Measurements from ENCODE around the gene MYCBPAP. TPM values are rescaled to one million over a fixed set of nuclear protein-coding genes. Genes with fewer than 3 reads are reported as not detected.

MYCBPAP gene
- total and polyA plus RNA-seq, 4 donors = 0.73 to 6.4 (median 2.8) TPM

GRCh38 chr17:50464121-50464520 is 44.1 kb upstream of the MYCBPAP start:
- Histone ChIP-seq H3K36me3 (ENCODE audit: control insufficient read depth in 4 of 4, insufficient read depth in 4 of 4, low read length in 4 of 4) (peaks cover 0 to 9% (median 7%) of the 10 kb centered on the region in 4 donors), H3K9ac (ENCODE audit: insufficient read depth in 1 of 2, low read length in 2 of 2) (no peak overlapping the region), H3K4me1 (ENCODE audit: control insufficient read depth in 5 of 5, insufficient read depth in 5 of 5, low read length in 5 of 5) (peaks cover 0 to 16% (median 3%) of the 10 kb centered on the region in 5 donors), H3K9me3 (ENCODE audit: control insufficient read depth in 4 of 4, insufficient read depth in 3 of 4, low read length in 3 of 4) (peaks cover 0 to 2% (median 0%) of the 10 kb centered on the region in 4 donors), H3K4me3 (no peak overlapping the region), H3K27ac (ENCODE audit: low read depth in 1 of 2, low read length in 1 of 2) (no peak overlapping the region), H3K27me3 (ENCODE audit: control insufficient read depth in 3 of 3, insufficient read depth in 3 of 3, low read length in 2 of 3) (peaks cover 0 to 18% (median 0%) of the 10 kb centered on the region in 3 donors)
- ATAC-seq (ENCODE audit: insufficient read depth, low FRiP score) (no peak), DNase-seq (no peak)
- TF ChIP-seq CTCF (IDR thresholded peaks at IDR 0.05; ENCODE audit: control extremely low read depth, extremely low read depth) = no peak
- 98 to 100% methylated on average over 3 of the region's 3 CpGs for WGBS, 2 donors

GRCh38 chr17:50464736-50465135 is 43.5 kb upstream of the MYCBPAP start:
- WGBS, 2 donors = 81 to 90% methylated on average over 4 of the region's 4 CpGs
- no peak for ATAC-seq (ENCODE audit: insufficient read depth, low FRiP score)

GRCh38 chr17:50465171-50465570 is 43.1 kb upstream of the MYCBPAP start:
- WGBS, 2 donors = 97 to 99% methylated on average over 6 of the region's 6 CpGs
- no peak overlapping the region for H3K9ac ChIP-seq (ENCODE audit: insufficient read depth in 1 of 2, low read length in 2 of 2)
- no peak overlapping the region for H3K4me3 ChIP-seq
- H3K9me3 ChIP-seq (ENCODE audit: control insufficient read depth in 4 of 4, insufficient read depth in 3 of 4, low read length in 3 of 4) = peaks cover 0 to 2% (median 0%) of the 10 kb centered on the region in 4 donors
- no peak for ATAC-seq (ENCODE audit: insufficient read depth, low FRiP score)
- no peak for TF ChIP-seq CTCF (IDR thresholded peaks at IDR 0.05; ENCODE audit: control extremely low read depth, extremely low read depth)
- peaks cover 0 to 9% (median 7%) of the 10 kb centered on the region in 4 donors for H3K36me3 ChIP-seq (ENCODE audit: control insufficient read depth in 4 of 4, insufficient read depth in 4 of 4, low read length in 4 of 4)
- no peak overlapping the region for H3K27ac ChIP-seq (ENCODE audit: low read depth in 1 of 2, low read length in 1 of 2)
- no peak for DNase-seq
- H3K4me1 ChIP-seq (ENCODE audit: control insufficient read depth in 5 of 5, insufficient read depth in 5 of 5, low read length in 5 of 5) = peaks cover 0 to 17% (median 3%) of the 10 kb centered on the region in 5 donors
- peaks cover 0 to 24% (median 0%) of the 10 kb centered on the region in 3 donors for H3K27me3 ChIP-seq (ENCODE audit: control insufficient read depth in 3 of 3, insufficient read depth in 3 of 3, low read length in 2 of 3)

More at GRCh38 chr17:50464736-50465135, 43.5 kb upstream of the MYCBPAP start:
- H3K27ac ChIP-seq (ENCODE audit: low read depth in 1 of 2, low read length in 1 of 2) = no peak overlapping the region
- peaks cover 0 to 22% (median 0%) of the 10 kb centered on the region in 3 donors for H3K27me3 ChIP-seq (ENCODE audit: control insufficient read depth in 3 of 3, insufficient read depth in 3 of 3, low read length in 2 of 3)
- DNase-seq = no peak
- H3K9ac ChIP-seq (ENCODE audit: insufficient read depth in 1 of 2, low read length in 2 of 2) = no peak overlapping the region
- TF ChIP-seq CTCF (IDR thresholded peaks at IDR 0.05; ENCODE audit: control extremely low read depth, extremely low read depth) = no peak
- no peak overlapping the region for H3K4me3 ChIP-seq
- peaks cover 0 to 9% (median 7%) of the 10 kb centered on the region in 4 donors for H3K36me3 ChIP-seq (ENCODE audit: control insufficient read depth in 4 of 4, insufficient read depth in 4 of 4, low read length in 4 of 4)
- H3K9me3 ChIP-seq (ENCODE audit: control insufficient read depth in 4 of 4, insufficient read depth in 3 of 4, low read length in 3 of 4) = peaks cover 0 to 2% (median 0%) of the 10 kb centered on the region in 4 donors
- H3K4me1 ChIP-seq (ENCODE audit: control insufficient read depth in 5 of 5, insufficient read depth in 5 of 5, low read length in 5 of 5) = peaks cover 0 to 17% (median 3%) of the 10 kb centered on the region in 5 donors

GRCh38 chr17:50465635-50466034 is 42.6 kb upstream of the MYCBPAP start:
- Histone ChIP-seq H3K36me3 (ENCODE audit: control insufficient read depth in 4 of 4, insufficient read depth in 4 of 4, low read length in 4 of 4) (peaks cover 0 to 9% (median 7%) of the 10 kb centered on the region in 4 donors), H3K4me1 (ENCODE audit: control insufficient read depth in 5 of 5, insufficient read depth in 5 of 5, low read length in 5 of 5) (peaks cover 0 to 17% (median 3%) of the 10 kb centered on the region in 5 donors), H3K27me3 (ENCODE audit: control insufficient read depth in 3 of 3, insufficient read depth in 3 of 3, low read length in 2 of 3) (peaks cover 0 to 24% (median 0%) of the 10 kb centered on the region in 3 donors), H3K4me3 (no peak overlapping the region), H3K9ac (ENCODE audit: insufficient read depth in 1 of 2, low read length in 2 of 2) (no peak overlapping the region), H3K27ac (ENCODE audit: low read depth in 1 of 2, low read length in 1 of 2) (no peak overlapping the region), H3K9me3 (ENCODE audit: control insufficient read depth in 4 of 4, insufficient read depth in 3 of 4, low read length in 3 of 4) (peaks cover 0 to 2% (median 0%) of the 10 kb centered on the region in 4 donors)
- no peak for ATAC-seq (ENCODE audit: insufficient read depth, low FRiP score)
- 91 to 94% methylated on average over 9 of the region's 9 CpGs for WGBS, 2 donors
- TF ChIP-seq CTCF (IDR thresholded peaks at IDR 0.05; ENCODE audit: control extremely low read depth, extremely low read depth) = no peak
- DNase-seq = no peak
